NCI-H2227 treated with DMSO at 0.1 percent for 48 hours (cell line): ENCODE results near the gene TXNDC8.
"Not testable (repeated sequence)": the region's sequence is repeated elsewhere in the genome, so short reads cannot be mapped to it uniquely, and the experiment has no call there.

Experiments
- DNase-seq: peaks from one replicate; lab custom pipeline; 2025; lab: John Stamatoyannopoulos, UW

Gene TXNDC8

DNA sequence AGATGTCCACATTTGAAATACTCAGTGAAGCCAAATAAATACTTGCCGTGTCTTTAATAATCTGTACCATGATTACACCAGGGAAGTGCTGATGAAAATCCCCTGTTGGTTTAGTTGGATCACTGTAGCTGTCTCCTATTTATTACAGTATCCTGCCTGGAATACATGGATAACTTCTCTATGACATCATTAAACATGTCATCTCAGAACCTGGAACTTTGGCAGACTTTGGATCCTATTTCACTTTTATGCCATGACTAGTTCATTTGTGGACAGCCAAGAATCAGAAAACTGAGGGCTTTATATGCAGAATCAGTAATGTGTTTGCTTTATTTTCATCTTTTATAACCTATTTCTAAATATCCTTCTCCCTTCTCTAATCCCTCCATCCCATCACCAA lies at the start of gene TXNDC8:
Gene TXNDC8, minus strand, starts transcription at position 137 of the 400 bp plus-strand sequence.
- no peak for DNase-seq

- DNase-seq: no peak
Observed at GRCh38 chr9:110383491-110383890, 45.8 kb upstream of the TXNDC8 start.

- DNase-seq: no peak
Observed at GRCh38 chr9:110382731-110383130, 45.1 kb upstream of the TXNDC8 start.

GRCh38 chr9:110371411-110372007 lies 33.8 kb upstream of the TXNDC8 start:
- DNase-seq: no peak

- DNase-seq: no peak
Observed at GRCh38 chr9:110370315-110370714, 32.7 kb upstream of the TXNDC8 start.

DNA sequence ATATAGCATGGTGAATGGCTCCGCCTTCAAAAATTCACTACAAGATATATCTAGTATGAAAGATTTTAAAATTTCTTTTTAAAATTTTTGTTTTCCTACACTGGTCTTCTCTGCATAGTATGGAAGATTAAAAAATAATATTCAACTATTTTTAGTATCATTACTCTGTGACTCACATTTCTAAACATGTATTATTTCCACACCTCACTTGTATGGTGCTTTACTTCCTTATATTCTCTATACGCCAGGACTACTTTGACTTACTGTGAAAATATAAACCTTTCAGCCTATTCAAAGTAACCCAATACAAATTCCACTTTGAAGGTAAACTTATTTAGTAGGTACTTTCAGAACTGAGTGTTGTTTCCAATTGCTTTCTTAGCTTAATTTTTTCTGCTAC lies 26.8 kb upstream of the TXNDC8 start:
- no peak for DNase-seq

DNA sequence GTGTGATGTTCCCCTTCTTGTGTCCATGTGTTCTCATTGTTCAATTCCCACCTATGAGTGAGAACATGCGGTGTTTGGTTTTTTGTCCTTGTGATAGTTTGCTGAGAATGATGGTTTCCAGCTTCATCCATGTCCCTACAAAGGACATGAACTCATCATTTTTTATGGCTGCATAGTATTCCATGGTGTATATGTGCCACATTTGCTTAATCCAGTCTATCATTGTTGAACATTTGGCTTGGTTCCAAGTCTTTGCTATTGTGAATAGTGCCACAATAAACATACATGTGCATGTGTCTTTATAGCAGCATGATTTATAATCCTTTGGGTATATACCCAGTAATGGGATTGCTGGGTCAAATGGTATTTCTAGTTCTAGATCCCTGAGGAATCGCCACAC lies 21.3 kb upstream of the TXNDC8 start:
- not testable (repeated sequence) for DNase-seq

GRCh38 chr9:110357505-110357904 lies 19.8 kb upstream of the TXNDC8 start:
- no peak for DNase-seq

- no peak for DNase-seq
Observed at GRCh38 chr9:110356639-110357395, 19.2 kb upstream of the TXNDC8 start.

GRCh38 chr9:110355911-110356310 lies 18.2 kb upstream of the TXNDC8 start:
- no peak for DNase-seq

- no peak for DNase-seq
Observed at GRCh38 chr9:110351009-110351467, 13.4 kb upstream of the TXNDC8 start.

DNA sequence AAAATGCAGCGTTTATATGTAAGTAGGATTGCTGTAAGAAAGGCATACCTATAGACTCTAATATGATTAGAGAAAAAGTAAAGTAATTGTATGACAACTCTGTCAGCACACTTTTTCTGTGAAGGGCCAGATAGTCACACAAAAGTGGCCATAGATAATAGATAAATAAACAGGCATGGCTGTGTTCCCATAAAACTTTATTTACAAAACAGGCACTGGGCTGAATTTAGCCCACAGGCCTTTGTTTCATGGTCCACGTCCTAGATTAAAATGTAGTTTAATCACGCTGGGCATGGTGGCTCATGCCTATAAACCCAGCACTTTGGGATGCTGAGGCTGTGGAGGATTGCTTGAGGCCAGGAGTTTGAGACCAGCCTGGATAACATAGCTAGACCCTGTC lies 8.7 kb upstream of the TXNDC8 start:
- DNase-seq: no peak

- DNase-seq: no peak
Observed at GRCh38 chr9:110344821-110345220, 7.2 kb upstream of the TXNDC8 start.

- DNase-seq: no peak
Observed at GRCh38 chr9:110343551-110343950, 5.9 kb upstream of the TXNDC8 start.

DNA sequence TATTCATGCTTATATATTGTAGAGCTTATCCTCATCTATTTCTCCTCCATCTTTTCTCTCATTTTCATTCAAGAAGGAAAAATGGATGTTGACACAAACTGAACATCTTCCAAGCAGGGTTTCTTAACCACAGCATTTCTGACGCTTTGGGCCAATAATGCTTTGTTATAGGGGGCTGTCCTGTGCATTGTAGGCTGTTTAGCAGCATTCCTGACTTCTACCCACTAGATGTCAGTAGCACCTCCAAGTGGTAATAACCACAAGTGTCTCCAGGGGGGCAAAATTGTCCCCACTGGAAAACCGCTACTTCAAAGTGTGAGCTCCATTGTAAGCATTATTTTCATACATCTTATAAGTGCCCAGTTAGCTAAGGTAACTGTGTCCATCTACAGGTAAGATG lies 2.6 kb upstream of the TXNDC8 start:
- DNase-seq: no peak

GRCh38 chr9:110338143-110338542 lies 480 bp upstream of the TXNDC8 start:
- no peak for DNase-seq

GRCh38 chr9:110336363-110336762 lies 1.3 kb downstream of the TXNDC8 start:
- DNase-seq: no peak

- DNase-seq: no peak
Observed at GRCh38 chr9:110334871-110335270, 2.8 kb downstream of the TXNDC8 start.

DNA sequence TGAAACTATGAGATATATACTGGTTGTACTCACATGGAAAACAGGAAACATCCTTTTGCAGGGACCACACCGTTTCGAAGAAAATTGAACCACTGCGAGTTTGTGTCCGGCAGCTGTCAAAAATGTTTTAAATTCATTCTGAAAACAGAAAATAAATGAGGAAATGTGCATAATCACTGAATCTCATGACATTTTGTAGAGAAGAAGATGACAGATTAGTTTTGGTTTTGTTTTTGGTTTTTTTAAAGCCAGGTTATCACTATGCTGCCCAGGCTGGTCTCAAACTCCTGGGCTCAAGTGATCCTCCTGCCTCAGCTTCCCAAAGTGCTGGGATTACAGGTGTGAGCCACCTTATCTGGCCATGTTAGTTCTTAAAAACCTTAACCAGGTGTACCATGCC lies 3.5 kb downstream of the TXNDC8 start:
- no peak for DNase-seq

- DNase-seq: no peak
Observed at GRCh38 chr9:110332766-110333165, 4.9 kb downstream of the TXNDC8 start.

GRCh38 chr9:110330484-110331105 lies 7.1 kb downstream of the TXNDC8 start:
- DNase-seq: no peak

GRCh38 chr9:110329639-110330230 lies 7.9 kb downstream of the TXNDC8 start:
- no peak for DNase-seq

GRCh38 chr9:110328763-110329162 lies 8.9 kb downstream of the TXNDC8 start:
- DNase-seq: no peak
